IMR-90 (cell line): ENCODE results near the gene MRTFB. TPM values are rescaled to one million over a fixed set of nuclear protein-coding genes. Genes with fewer than 3 reads are reported as not detected.

Experiments
- ATAC-seq: fragments of 200-7000 bp; cut with Tn5 transposase; 2 replicates; pipeline ENCODE4 v1.9.1; 2020; ENCODE audit warnings: low read depth, mild to moderate bottlenecking, moderate library complexity
- BruUV-seq: library from RNA; stranded (reverse); fragments of 400-500 nt; replicated peaks from 2 replicates; lab custom pipeline; 2021; lab: Mats Ljungman, UMichigan
- CTCF ChIA-PET: fragments of 300-600 bp; formaldehyde crosslinking; extraction: SDS; loops from one replicate; lab custom pipeline; 2021; ENCODE audit warnings: antibody characterized with exemption; lab: Yijun Ruan, JAX
- POLR2A ChIA-PET: fragments of 300-600 bp; sonication (Branson Sonifier 250); formaldehyde crosslinking; loops from one replicate; lab custom pipeline; 2022; ENCODE audit warnings: antibody characterized with exemption; ENCODE audit not compliant: unreplicated experiment; lab: Charles Lee
- DNase-seq: peaks from one replicate; pipeline ENCODE4 v3.0.0; 2013
- H2AFZ ChIP-seq: replicated peaks from 2 replicates; pipeline ENCODE3; 2013; ENCODE audit warnings: low read length, mild to moderate bottlenecking; ENCODE audit not compliant: poor library complexity
- H2AK5ac ChIP-seq: 2 replicates; pipeline ENCODE4 v1.6.1; 2013; ENCODE audit warnings: low read depth, low read length, inconsistent platforms
- H2AK9ac ChIP-seq: replicated peaks from 2 replicates; pipeline ENCODE3; 2013; ENCODE audit warnings: mild to moderate bottlenecking, low read depth, low read length, moderate library complexity; ENCODE audit not compliant: poor library complexity
- H2BK120ac ChIP-seq: 2 replicates; pipeline ENCODE4 v1.6.1; 2013; ENCODE audit warnings: low read depth, low read length, inconsistent platforms
- H2BK15ac ChIP-seq: 3 replicates; pipeline ENCODE4 v1.6.1; 2013; ENCODE audit warnings: low read depth, low read length, inconsistent platforms
- H2BK20ac ChIP-seq: 2 replicates; pipeline ENCODE4 v1.6.1; 2013; ENCODE audit warnings: low read depth, mild to moderate bottlenecking, inconsistent platforms, low read length, moderate library complexity
- H2BK5ac ChIP-seq: 2 replicates; pipeline ENCODE4 v1.6.1; 2013; ENCODE audit warnings: mild to moderate bottlenecking, low read depth, low read length, inconsistent platforms; ENCODE audit not compliant: poor library complexity, severe bottlenecking
- H3K14ac ChIP-seq: replicated peaks from 2 replicates; pipeline ENCODE4 v1.6.1; 2013; ENCODE audit warnings: low read depth, low read length, inconsistent platforms
- H3K18ac ChIP-seq: 2 replicates; pipeline ENCODE4 v1.6.1; 2013; ENCODE audit warnings: low read depth, low read length, control low read depth
- H3K23ac ChIP-seq: 2 replicates; pipeline ENCODE4 v1.6.1; 2013; ENCODE audit warnings: low read depth, low read length, inconsistent platforms
- H3K27ac ChIP-seq: 2 replicates; pipeline ENCODE4 v1.5.1; 2013; ENCODE audit warnings: mild to moderate bottlenecking, control low read depth, low read length; ENCODE audit not compliant: insufficient read depth
- H3K27me3 ChIP-seq: 2 replicates; pipeline ENCODE4 v1.6.1; 2013; ENCODE audit warnings: low read length; ENCODE audit not compliant: control insufficient read depth, insufficient read depth
- H3K36me3 ChIP-seq: 2 replicates; pipeline ENCODE4 v1.6.1; 2013; ENCODE audit warnings: low read length, mixed read lengths; ENCODE audit not compliant: control insufficient read depth, insufficient read depth
- H3K4ac ChIP-seq: 2 replicates; pipeline ENCODE4 v1.6.1; 2013; ENCODE audit warnings: low read depth, low read length, inconsistent platforms
- H3K4me1 ChIP-seq: 2 replicates; pipeline ENCODE4 v1.6.1; 2013; ENCODE audit warnings: low read length, mixed read lengths; ENCODE audit not compliant: control insufficient read depth, insufficient read depth
- H3K4me2 ChIP-seq: 2 replicates; pipeline ENCODE4 v1.6.1; 2013; ENCODE audit warnings: low read depth, mild to moderate bottlenecking, control low read depth, low read length, moderate library complexity
- H3K4me3 ChIP-seq: 2 replicates; pipeline ENCODE4 v1.5.1; 2013; ENCODE audit warnings: low read depth, mild to moderate bottlenecking, control low read depth, low read length, moderate library complexity; ENCODE audit not compliant: insufficient read depth
- H3K56ac ChIP-seq: 2 replicates; pipeline ENCODE4 v1.6.1; 2013; ENCODE audit warnings: low read length, inconsistent platforms; ENCODE audit not compliant: insufficient read depth; ENCODE audit errors: extremely low read depth
- H3K79me1 ChIP-seq, 2 experiments: 2 replicates each; pipeline ENCODE4 v1.6.1; 2013; ENCODE audit warnings: low read length in 2 of 2, inconsistent platforms in 1 of 2, low read depth in 1 of 2
- H3K9ac ChIP-seq: 2 replicates; pipeline ENCODE4 v1.6.1; 2013; ENCODE audit warnings: low read depth, low read length, control low read depth
- H3K9me1 ChIP-seq: 2 replicates; pipeline ENCODE4 v1.6.1; 2013; ENCODE audit warnings: low read length, inconsistent platforms; ENCODE audit not compliant: insufficient read depth
- H3K9me3 ChIP-seq: 2 replicates; pipeline ENCODE4 v1.6.1; 2013; ENCODE audit warnings: low read length; ENCODE audit not compliant: control insufficient read depth, insufficient read depth
- H4K20me1 ChIP-seq: 2 replicates; pipeline ENCODE4 v1.6.1; 2013; ENCODE audit warnings: low read length, inconsistent platforms; ENCODE audit not compliant: insufficient read depth
- H4K5ac ChIP-seq: 2 replicates; pipeline ENCODE4 v1.6.1; 2013; ENCODE audit warnings: mild to moderate bottlenecking, low read depth, low read length, control low read depth
- H4K8ac ChIP-seq, 2 experiments: 2 replicates each; pipeline ENCODE4 v1.6.1; 2013; ENCODE audit warnings: low read depth in 2 of 2, low read length in 2 of 2, control low read depth in 1 of 2, inconsistent platforms in 1 of 2
- H4K91ac ChIP-seq: 2 replicates; pipeline ENCODE4 v1.6.1; 2013; ENCODE audit warnings: low read depth, low read length, inconsistent platforms; ENCODE audit not compliant: insufficient read depth
- CHD1 ChIP-seq: IDR thresholded peaks from 2 replicates; pipeline ENCODE4 v1.6.1; 2012; ENCODE audit warnings: low read depth, low read length, improper control_type of control experiment
- WGBS, 2 experiments: methylation state at CpG; one replicate each; pipeline versions ENCODE4 v1.1.5 to v1.1.7; 2013; ENCODE audit warnings: missing lambda C conversion rate in 2 of 2; ENCODE audit not compliant: insufficient read length in 1 of 2; ENCODE audit errors: extremely low coverage in 2 of 2; 5-methylcytosine and 5-hydroxymethylcytosine counted together
- dilution Hi-C: fragments of 300-500 bp; cut with HindIII; formaldehyde crosslinking; loops from one replicate; pipeline ENCODE4 v1.14.3; 2018; ENCODE audit warnings: low sequenced_read_pairs; ENCODE audit not compliant: unreplicated experiment
- in situ Hi-C: fragments of 300-500 bp; cut with MboI; formaldehyde crosslinking; loops from 3 replicates; pipeline ENCODE4 v1.14.3; 2019; ENCODE audit warnings: low sequenced_read_pairs, inconsistent platforms, mixed read lengths
- intact Hi-C: fragments of 100-400 bp; cut with micrococcal nuclease; formaldehyde crosslinking; loops from 2 replicates; pipeline ENCODE4 v1.10.0; 2022
- polyA plus RNA-seq, 3 experiments: library from polyadenylated mRNA; depleted of rRNA; stranded (reverse); fragments of >200 nt; gene quantifications; 2 replicates each; pipeline ENCODE4 v1.2.3, GENCODE V29; 2012; ENCODE audit warnings: low replicate concordance in 1 of 3
- total RNA-seq: library from RNA; depleted of rRNA; stranded (reverse); fragments of >200 nt; gene quantifications from 2 replicates; pipeline ENCODE4 v1.2.3, GENCODE V29; 2012
- TF ChIP-seq, protein P1 (sequence below): conservative IDR thresholded peaks from 2 replicates; pipeline ENCODE4 v1.5.1; 2012; ENCODE audit warnings: mild to moderate bottlenecking, low read depth, low read length, improper control_type of control experiment

MRTFB gene
- total and polyA plus RNA-seq, 2 of the 4 experiments (the other 2 are of a cell fraction): 4.4 to 5.4 TPM

GRCh38 chr16:14072360-14072759 is 1.2 kb downstream of the MRTFB start:
- Histone ChIP-seq H3K4ac (no peak overlapping the region; the same call in 1 of the 2 replicates), H3K14ac (no peak overlapping the region; the same call in 1 of the 2 replicates), H3K18ac (no peak overlapping the region), H3K9me3 (no peaks in the 10 kb centered on the region), H2AK5ac (no peak overlapping the region), H2BK5ac (no peak overlapping the region), H2AFZ (no peak overlapping the region), H2BK120ac (no peak overlapping the region), H3K4me1 (no peaks in the 10 kb centered on the region), H3K4me2 (peak overlapping the region; percentile 84), H3K27ac (no peak overlapping the region), H3K9ac (peak overlapping the region; percentile 85; the same call in 1 of the 2 replicates), H4K20me1 (no peaks in the 10 kb centered on the region), H3K56ac (no peak overlapping the region), H3K4me3 (no peak overlapping the region), H3K9me1 (0 out of 2 replicates have a peak, but pooled peaks cover 3% of the 10 kb centered on the region), H4K91ac (no peak overlapping the region), H3K23ac (no peak overlapping the region; the same call in 1 of the 2 replicates), H2BK20ac (no peak overlapping the region), H3K79me1 (peaks cover 16 to 20% of the 10 kb centered on the region in 2 experiments), H3K27me3 (no peaks in the 10 kb centered on the region; the same call in 1 of the 2 replicates), H4K5ac (no peak overlapping the region), H4K8ac (peak overlapping the region; percentile 64 to 88; a peak in 2 of 4 replicates), H3K36me3 (0 out of 2 replicates have a peak, but pooled peaks cover 1% of the 10 kb centered on the region), H2BK15ac (no peak overlapping the region), H2AK9ac (no peak overlapping the region)
- WGBS, 2 experiments: no CpG with 5 or more reads among the region's 6 CpGs
- TF ChIP-seq, protein P1, sequence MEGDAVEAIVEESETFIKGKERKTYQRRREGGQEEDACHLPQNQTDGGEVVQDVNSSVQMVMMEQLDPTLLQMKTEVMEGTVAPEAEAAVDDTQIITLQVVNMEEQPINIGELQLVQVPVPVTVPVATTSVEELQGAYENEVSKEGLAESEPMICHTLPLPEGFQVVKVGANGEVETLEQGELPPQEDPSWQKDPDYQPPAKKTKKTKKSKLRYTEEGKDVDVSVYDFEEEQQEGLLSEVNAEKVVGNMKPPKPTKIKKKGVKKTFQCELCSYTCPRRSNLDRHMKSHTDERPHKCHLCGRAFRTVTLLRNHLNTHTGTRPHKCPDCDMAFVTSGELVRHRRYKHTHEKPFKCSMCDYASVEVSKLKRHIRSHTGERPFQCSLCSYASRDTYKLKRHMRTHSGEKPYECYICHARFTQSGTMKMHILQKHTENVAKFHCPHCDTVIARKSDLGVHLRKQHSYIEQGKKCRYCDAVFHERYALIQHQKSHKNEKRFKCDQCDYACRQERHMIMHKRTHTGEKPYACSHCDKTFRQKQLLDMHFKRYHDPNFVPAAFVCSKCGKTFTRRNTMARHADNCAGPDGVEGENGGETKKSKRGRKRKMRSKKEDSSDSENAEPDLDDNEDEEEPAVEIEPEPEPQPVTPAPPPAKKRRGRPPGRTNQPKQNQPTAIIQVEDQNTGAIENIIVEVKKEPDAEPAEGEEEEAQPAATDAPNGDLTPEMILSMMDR: no peak
- no peak for TF ChIP-seq CHD1
- ChIA-PET POLR2A (no interaction called here), CTCF (no interaction called here)
- in situ Hi-C loops (loop anchor here (10.0 kb wide), 1 partner anchor 138 kb away; no protein-coding TSS in a partner anchor), intact Hi-C loops (loop anchor here (5.0 kb wide), 4 partner anchors 115 to 215 kb away; partner anchors contain the start of gene ERCC4), dilution Hi-C loops (no loop called here)
- no peak for ATAC-seq
- BruUV-seq: no TSS peak
- DNase-seq: no peak
